DMS79 treated with DMSO at 0.1 percent for 48 hours (cell line): ENCODE measurements around the gene POLG.

Experiments
- DNase-seq: peaks from one replicate; lab custom pipeline; 2025; lab: John Stamatoyannopoulos, UW

Gene POLG

DNA sequence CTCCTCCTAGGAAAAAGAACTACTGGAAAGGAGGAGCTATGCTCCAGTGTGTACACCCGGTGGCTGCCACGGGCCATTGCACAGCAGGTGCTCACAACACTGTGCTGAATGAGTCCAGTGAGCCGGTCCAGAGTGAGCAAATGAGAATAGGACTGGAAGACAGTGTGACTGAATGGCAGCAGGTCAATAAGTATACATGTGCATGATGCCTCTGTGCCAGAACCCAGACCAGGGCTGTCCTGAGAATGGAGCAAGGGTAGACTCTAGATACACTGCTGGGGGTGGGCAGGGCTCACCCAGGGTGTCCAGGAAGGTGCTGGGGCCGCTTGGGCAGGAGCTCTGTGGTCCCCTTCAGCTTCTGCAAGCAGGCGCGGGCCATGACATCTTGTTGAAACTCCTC is 8.3 kb downstream of the POLG start:
- peak; percentile 5 for DNase-seq

DNA sequence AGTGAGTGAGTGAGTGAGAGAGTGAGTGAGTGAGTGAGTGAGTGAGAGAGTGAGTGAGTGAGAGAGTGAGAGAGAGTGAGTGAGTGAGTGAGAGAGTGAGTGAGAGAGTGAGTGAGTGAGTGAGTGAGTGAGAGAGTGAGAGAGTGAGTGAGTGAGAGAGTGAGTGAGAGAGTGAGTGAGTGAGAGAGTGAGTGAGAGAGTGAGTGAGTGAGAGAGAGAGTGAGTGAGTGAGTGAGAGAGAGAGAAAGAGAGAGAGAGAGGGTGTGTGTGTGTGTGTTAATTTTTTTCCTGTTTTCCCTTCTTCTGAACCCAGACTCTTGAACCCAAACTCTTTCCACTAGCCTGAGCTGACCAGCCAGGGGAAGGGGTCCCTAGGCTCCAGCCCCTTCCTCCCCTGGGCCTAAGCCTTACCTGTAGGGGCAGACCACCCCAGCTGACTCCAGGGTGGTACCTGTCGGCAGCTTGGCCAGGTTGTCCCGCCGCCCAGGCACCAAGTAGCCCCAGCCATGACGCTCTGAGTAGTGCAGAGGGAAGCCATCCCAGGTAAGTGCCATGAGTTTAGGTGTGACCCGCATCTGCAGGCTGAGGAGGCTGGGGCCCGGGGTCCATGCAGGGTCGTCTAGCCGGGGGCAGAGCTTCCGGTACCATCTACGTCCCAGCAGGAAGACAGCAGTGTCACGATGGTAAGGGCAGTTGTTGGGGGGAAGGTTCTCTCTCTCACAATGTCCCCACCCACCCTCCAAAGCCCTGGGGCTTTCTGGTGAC is 9.4 kb downstream of the POLG start:
- no peak for DNase-seq

DNA sequence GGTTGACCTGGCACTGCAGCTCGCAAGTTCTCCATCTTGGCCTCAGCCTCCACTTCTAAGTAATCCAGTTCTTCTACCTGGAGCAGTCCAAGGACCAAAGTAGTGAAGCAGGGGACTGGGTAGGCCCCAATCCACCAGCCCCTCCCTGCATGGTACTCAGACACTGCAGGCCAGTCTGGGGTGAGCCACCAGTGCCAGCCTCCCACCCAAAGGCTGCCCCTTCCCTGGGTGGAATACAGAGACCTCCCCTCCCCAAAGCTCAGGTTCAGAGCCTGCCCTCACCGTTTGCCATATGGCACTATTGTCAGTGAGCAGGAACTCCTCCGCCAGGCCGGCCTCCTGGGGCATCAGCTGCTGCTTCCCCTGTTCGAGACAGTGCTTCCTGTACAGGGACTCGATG is 10.8 kb downstream of the POLG start:
- no peak for DNase-seq

DNA sequence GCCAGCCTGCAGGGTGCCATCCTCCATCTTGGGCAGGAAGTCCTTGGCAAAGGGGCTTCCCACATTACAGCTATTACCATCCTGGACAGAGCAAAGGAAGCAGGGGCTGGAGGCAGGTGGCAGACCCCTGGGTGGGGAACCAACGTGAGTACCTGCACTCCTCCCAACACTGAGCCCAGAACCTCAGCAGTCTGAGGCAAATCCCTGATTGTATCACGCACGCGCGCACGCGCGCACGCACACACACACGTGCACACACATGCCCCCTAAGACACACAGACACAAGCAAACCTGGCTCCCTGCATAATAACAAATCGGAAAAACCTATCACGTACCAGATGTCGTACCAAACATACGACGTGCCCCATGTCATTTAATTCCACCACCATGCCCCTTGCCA is 11.8 kb downstream of the POLG start:
- no peak for DNase-seq

DNA sequence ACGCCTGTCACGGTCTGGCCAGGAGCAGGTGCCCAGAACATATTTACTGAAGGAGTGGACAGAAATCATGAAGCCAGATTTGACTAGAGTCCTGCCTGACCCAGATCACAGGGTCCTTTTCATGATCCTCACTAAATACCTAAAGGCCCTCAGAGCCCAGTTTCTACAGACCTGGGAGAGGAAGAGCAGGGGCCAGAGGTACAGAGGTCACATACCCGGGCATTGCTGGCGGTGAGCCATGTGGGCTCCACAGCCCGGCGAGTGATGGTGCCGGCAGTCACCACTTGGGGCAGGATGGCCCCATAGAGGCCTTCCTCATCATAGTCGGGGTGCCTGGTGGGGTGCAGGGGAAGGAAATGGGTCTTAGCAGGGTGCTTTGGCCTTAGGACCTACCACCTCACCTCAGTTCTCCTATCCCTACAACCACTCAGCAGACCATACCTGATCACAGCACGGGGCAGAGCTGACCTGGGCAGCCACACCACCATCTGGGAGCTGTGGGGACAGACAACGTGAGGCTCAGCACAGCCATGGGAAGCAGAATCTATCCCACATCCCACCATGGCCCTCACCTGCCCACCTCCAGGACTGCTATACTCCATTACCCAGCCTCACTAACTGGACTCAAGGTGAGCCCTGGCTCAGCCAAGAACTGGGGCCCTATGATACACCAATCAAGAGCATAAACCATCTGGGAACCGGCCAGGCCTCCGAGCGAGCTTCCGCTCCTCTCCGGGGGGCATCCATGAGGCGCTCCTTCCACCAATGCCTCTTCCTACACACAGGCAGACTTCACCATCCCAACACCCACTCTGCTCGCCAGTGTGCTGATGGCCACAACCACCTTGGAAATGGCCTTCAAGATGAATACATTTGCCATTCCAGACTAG is 12.9 kb downstream of the POLG start:
- DNase-seq = no peak

DNA sequence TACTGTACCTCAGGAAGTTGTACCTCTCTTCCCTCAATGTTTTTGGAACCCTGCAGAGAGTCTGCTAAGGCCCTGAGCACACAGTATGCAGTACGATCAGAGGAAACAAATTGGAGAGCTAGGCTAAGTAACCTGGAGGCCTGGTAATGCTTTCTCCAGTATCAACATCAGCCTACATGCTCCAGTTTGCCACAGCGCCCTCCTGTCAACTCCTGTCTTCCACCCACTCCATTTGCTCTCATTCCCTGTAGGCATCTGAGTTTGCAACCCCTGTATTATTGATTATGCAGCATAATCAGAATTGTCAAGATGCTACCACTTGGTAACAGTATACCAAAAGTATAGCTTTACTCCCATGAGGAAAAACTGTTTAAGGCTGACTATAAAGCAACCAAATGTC is 14.4 kb downstream of the POLG start:
- DNase-seq = no peak

DNA sequence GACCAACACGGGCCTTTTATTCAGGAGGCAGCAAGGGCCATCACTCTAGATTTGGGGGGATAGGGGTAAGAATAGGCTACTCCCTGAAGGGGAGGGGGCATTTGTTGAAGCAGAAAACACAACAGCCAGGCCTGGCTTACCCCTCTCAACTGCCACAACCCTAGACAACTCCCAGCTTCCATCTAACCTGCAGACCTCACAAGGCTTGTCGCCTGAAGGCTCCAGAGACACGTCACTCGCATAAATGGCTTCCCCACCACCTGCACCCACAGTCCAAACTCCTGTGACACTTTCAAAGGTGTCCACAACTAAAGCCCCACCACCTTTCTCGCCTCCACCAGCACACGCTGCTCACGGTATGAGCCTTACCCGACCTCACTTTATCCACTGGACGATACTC is 14.9 kb downstream of the POLG start:
- DNase-seq = no peak

DNA sequence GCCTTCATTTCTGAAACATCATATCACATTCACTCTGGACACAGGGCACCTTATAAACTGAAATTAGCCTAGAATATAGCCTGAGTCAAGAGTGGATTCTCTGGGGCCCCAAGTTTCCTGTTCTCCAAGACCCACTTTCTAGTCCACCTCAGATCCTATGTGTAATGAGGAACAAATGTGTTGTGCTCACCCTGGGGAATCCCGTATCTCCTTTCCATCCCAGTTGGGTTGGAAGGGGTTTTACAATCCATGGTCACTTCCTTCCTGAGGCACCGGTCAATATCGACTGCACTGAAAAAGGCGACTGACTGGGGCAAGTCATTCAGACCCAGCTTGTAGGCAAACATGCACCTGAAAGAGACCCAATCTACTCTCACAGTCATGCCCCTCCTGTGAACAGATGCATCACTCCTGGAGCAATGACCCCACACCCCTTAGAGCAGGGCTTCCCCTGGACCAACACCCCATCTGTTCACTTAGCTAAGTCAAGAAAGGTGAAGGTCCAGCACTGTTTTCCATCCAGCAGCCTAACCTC is 17.4 kb downstream of the POLG start:
- DNase-seq = no peak

DNA sequence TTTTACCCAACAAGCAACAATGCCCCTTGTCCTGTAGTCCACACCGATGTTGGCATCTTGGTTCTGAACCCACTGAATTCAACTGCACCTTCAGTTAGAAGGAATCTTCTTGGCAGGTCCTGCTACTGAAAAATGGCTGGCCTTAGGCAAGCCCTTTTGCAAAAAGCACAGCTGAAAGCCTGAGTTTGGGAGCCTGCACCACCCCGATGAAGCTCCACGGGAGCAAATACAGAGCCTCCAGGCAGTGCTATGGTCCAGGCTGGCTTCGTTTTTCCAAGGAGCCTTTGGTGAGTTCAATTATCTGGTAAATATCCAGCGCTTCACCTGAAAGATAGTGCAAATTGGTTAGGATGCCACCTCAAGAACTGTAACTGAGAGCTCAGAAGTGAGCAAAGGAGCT is 18.1 kb downstream of the POLG start:
- no peak for DNase-seq

DNA sequence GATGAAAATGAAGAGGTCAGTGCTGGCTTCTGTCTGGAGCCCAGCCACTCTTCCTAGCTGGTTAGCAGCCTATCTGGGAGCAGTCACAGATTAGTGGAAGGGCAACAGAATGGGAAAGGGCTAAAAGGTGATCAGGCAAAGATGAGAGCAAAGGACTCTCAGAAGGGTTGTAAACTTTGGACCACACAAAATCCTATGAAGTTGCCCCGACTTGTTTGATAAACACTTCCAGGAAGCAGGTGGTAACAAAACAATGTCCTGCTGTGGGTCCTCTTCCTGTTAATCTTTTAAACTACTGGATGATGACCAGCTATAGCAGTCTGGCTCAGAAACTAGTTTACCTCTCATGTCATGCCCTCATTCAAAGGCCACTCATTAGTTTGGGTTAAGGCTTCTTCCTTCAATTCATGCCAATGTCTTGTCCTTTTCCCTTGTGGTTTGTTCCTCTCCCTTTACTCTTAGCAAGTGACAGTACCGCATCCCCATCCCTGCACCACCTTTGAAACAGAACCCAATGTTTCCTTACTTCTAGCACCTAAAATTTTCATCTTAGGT is 19.2 kb downstream of the POLG start:
- DNase-seq = no peak

DNA sequence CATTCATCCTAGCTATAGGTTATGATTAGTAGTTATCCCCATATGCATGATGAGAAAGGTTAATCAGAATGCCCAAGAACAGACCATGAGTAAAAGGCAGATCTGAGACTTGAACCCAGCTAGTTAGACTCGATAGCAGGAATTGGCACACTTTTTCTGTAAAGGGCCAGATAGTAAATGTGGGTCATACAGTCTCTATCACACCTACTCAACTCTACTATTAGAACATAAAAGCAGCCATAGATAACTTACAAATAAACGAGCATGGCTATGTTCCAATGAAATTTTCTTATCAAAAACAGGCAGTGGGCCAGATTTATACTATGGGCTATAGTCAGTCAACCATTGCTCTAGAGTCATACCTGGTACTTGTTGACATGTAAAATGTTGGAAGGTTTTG is 24.6 kb downstream of the POLG start:
- no peak for DNase-seq

DNA sequence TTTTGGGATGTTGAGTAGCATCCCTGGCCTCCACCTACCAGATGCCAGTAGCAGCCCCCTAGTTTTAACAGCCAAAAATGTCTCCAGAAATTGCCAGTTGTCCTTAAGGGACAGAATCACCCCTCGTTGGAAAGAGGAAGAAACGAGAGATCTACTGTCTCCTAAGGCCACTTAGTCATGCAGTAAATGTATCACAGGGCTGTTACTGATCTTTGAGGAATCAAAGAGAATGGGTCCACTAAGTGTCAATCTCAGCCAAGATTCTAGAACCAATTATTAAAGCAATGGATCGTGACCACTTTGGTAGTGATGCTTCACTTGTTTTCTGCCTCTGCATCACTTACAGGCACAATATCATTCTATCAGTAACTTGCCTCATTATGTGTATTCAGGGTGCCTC is 26.4 kb downstream of the POLG start:
- DNase-seq = peak; percentile 30

DNA sequence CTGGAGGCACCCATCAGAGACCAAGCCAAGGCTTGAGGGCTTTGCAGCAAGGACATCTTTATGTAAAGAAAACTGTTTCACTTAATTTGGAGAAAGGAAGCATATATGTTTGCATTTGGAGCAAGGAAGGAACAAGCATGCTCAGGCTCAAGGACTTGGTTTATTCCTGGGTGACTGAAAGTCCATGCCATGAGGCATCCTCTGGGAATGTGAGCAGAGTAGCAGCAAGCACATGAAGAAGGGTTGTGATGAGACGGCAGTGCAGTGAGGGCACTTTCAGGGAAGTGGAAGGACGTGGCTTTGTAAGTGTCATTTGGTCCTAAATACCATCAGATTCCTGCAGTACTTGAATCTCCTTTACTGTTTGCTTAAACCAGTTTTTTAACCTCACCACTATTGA is 26.8 kb downstream of the POLG start:
- no peak for DNase-seq

DNA sequence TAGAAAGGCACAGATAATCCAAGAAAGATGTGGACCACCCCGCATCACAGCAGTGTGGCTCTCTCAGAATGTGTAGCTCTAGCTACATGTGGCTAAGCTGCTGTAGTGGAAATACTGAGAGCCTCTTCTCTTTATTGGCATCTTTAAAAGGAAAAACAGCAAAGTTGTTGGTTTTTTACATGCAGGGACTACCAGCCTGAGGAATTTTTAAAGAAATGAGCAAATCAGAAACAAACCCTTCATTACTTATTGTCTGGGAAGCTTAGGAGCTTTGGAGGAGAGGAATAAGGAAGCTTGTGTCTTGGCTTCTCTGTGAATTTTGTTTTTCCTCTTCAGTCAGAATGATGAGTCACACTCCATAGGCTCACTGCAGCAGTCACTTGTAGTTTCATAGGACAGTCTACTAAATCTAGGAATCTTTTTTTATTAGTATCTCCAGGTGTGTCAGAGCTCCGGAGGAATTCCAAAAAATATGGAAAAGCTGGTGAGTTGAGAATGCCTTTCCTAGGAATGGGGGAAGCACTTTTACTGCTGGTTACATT is 27.5 kb downstream of the POLG start:
- no peak for DNase-seq

DNA sequence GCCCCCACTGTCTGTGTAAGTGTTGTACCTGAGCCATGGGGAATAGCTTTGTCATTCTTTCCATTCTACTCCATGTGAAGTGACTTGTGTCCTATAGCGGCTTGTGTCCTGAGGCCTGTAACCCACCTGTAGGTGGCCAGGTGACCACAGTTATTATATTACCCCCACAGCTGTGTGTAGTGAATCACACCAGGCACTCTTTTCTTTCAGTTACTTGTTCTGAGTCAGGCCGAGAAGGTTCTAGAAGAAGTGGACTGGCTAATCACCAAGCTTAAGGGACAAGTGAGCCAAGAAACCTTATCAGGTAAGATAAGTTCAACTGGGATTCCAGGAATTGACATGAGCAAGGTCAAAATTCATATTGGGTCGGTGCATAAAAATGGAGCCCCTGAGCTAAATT is 29.2 kb downstream of the POLG start:
- no peak for DNase-seq

DNA sequence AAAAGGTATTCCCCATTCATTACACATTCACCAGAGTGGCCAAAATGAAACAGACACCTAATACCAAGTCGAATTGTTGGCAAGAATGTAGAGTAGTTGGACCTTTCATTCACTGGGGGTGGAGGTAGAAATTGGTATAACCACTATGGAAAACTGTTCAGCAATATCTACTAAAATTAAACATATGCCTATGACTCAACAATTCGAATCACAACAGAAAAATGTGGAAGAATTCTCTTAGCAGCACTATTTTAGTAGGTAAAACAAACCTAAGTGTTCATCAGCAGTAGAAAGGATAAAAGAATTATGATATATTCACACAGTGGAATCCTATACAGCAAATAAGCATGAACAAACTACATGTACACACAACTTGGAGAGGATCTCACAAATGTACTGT is 30.6 kb downstream of the POLG start:
- DNase-seq = no peak

DNA sequence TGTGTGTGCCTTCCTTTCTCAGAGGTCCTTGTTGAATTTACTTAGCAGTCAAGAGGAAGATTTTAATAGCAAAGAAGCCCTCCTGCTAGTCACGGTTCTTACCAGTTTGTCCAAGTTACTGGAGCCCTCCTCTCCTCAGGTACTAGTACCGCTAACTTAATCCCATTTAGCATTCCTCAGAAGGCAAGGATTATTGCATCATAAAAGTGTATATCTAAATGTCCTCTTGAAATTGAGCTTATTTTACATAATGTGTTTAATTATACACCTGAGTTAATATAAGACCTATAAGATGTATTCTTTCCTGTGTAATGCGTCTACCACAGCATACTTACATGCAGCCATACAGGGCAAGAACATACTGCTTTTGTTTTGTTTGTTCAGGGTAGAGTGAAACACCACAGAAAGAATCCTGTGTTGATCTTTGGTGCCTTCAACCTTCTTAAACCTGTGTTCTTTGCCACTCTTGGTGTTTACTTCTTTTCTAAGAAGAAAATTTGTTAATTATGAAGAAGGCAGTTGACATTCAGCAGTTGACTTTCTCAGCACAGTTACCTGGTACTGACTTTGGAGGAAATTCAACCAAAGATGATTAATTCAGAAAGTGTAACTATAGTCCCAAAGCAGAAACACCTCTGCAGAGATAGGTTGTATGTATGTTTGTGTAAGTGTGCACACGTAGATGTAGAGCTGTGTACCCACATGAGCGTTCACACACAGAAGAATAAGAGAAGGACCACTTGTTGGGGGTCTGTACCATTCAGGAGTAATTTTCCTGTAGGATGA is 33.1 kb downstream of the POLG start:
- DNase-seq = no peak

DNA sequence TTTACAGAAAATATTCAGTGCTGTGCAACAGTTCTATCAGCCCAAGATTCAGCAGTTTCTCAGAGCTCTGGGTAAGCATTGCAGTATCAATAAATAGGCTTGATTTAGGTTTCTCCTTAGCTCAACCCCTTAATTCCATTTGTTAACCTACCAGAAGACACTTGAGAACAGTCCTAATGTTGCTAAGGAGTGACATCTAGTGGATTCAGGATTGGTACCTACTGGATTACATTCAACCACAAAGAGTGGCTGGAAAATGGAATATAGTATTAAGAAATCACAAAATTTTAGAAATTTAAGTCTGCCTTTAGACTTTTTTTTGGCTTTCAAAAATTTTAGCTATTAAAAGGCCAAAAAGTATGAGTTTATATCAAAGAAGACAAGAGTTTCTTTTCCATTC is 34.7 kb downstream of the POLG start:
- no peak for DNase-seq

DNA sequence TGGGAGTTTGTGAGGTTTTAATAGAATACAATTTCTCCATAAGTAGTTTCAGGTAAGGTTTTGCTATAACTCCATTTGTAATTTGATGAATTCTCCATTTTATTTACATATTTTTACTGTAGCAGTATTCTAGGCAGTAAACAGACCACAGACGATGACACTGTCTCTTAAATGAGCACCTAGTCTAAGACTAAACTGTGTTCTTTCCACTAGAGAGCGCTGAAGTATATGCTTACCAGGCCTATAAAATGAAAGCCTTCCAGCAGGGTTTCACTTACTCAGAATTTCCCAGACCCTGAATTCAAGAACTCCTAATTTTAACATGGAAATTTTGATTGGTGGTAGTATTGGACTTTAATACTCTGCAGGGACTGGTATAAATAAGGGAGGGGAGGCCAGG is 41.6 kb downstream of the POLG start:
- DNase-seq = no peak

DNA sequence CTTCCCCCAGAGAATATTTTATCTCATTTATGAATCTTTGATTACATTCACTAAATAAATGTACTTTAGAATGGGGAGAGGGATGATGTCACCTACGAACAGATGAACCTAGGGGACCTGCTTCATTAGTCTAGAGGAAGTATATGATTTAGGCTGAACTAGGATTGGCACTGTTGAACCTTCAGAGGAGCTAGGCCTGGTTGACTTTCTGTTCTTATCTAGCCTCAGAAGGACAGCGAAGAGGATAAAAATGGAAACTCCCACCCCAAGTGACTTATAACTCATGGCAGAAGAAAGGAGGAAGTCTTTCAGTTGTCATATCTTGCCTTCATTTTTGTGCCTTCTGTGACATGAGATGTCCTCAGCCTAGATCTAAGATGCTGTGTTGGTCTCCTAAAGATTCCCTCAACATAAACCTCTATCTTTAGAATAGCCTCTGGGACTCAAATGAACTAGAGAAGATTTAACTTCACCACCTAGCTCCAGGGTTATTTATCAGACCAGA is 42.6 kb downstream of the POLG start:
- no peak for DNase-seq

DNA sequence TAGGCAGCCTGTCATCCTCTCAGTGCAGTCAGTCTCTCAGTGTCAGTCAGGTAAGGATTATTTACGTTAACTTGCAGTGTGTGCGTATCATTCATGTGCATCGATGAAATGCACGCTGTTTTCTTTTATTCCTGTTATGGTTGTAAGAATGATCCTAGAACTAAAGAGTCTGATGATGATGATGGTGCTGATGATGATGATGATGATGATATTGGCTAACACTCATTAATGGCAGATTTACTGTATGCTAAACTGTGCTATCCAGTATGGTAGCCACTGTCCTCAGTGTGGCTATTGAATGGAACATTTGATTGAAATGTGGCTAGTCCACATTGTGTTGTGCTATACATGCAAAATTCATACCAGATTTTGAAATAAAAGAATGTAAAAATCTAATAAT is 51.4 kb downstream of the POLG start:
- no peak for DNase-seq

DNA sequence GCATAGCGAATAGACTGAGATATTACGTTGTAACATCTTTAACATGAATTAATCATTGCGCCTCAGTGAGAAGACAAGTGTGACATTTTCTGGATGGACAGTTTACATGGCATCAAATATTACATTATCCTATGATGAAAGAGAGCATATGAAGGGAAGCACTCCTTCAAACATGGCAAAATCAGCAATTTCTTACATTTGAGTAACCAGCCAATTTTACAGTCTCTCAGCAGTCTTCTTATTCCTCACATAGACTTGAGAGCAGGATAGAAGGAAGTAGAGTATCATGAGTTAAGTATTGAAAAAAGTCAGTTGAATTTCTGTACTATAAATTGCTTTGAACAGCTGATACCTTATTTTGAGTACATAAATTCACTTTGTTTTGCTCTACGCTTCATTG is 52.0 kb downstream of the POLG start:
- no peak for DNase-seq
